Heart right ventricle (tissue), 16 donors: ENCODE results near the gene SS18. TPM values are rescaled to one million over a fixed set of nuclear protein-coding genes. Genes with fewer than 3 reads are reported as not detected.

Source experiments
- ATAC-seq, 8 donors: fragments of 200-7000 bp; cut with Tn5 transposase; one replicate each; pipeline ENCODE4 v1.9.1; 2020; ENCODE audit warnings: mild to moderate bottlenecking in 8 of 8, moderate library complexity in 8 of 8, moderate number of reproducible peaks in 1 of 8
- DNase-seq, 2 donors: peaks; one replicate each; pipeline ENCODE4 v3.0.0-alpha.2; 2020
- H3K27ac ChIP-seq, 10 donors: fragments of 200-600 bp; sonication (generic) in 2 of 10; one replicate each; pipeline versions ENCODE4 v1.5.0 to v1.8.0; 2020 to 2022; ENCODE audit warnings: mild to moderate bottlenecking in 3 of 10
- H3K27me3 ChIP-seq, 7 donors: fragments of 200-600 bp; one replicate each; pipeline ENCODE4 v1.8.0; 2021 to 2022; ENCODE audit warnings: mild to moderate bottlenecking in 2 of 7
- H3K36me3 ChIP-seq, 9 donors: fragments of 200-600 bp; sonication (generic) in 1 of 9; one replicate each; pipeline versions ENCODE4 v1.5.0 to v1.8.0; 2020 to 2022; ENCODE audit warnings: mild to moderate bottlenecking in 2 of 9
- H3K4me1 ChIP-seq, 9 donors: fragments of 200-600 bp; sonication (generic) in 1 of 9; one replicate each; pipeline versions ENCODE4 v1.5.0 to v1.8.0; 2020 to 2022; ENCODE audit warnings: mild to moderate bottlenecking in 4 of 9
- H3K4me3 ChIP-seq, 10 donors: fragments of 200-600 bp; sonication (generic) in 2 of 10; one replicate each; pipeline versions ENCODE4 v1.5.0 to v1.8.0; 2020 to 2022; ENCODE audit warnings: mild to moderate bottlenecking in 7 of 10, moderate library complexity in 2 of 10
- H3K9me3 ChIP-seq, 11 donors: fragments of 200-600 bp in 10 of 11; sonication (generic) in 2 of 11; one replicate each; pipeline versions ENCODE4 v1.5.0 to v1.8.0; 2013 to 2022; ENCODE audit warnings: mild to moderate bottlenecking in 2 of 11, control low read depth in 1 of 11, moderate library complexity in 1 of 11
- WGBS, 2 donors: extraction: QIAGEN DNeasy Blood & Tissue Kit; methylation state at CpG; one replicate each; pipeline ENCODE4 v1.1.7; 2013; ENCODE audit warnings: inconsistent platforms in 1 of 2; 5-methylcytosine and 5-hydroxymethylcytosine counted together
- intact Hi-C, 10 donors: fragments of 100-400 bp; cut with DNase I; formaldehyde crosslinking; loops; one replicate each; pipeline versions ENCODE4 v1.11.1 to v1.14.2; 2022
- polyA plus RNA-seq, 2 donors: library from polyadenylated mRNA; stranded (reverse); fragments of 200-250 nt; gene quantifications; one replicate each; pipeline ENCODE4 v1.2.3, GENCODE V29; 2013
- total RNA-seq, 10 donors: library from RNA; stranded (reverse); fragmentation: NEBNext Ultra II Directional in 3 of 10; extraction: Animal tissue kit (Norgen Biotek cat#: 25700) in 3 of 10; gene quantifications; one replicate each; pipeline versions ENCODE4 v1.2.1 to v1.2.4, GENCODE V29; 2021 to 2023
- TF ChIP-seq, protein P1 (sequence below), 9 donors: fragments of 200-600 bp; sonication (generic) in 2 of 9; IDR thresholded peaks; one replicate each; pipeline versions ENCODE4 v1.5.0 to v1.8.0; 2021 to 2022; ENCODE audit warnings: antibody characterized with exemption in 9 of 9, mild to moderate bottlenecking in 5 of 9, moderate library complexity in 1 of 9
- donor health status: Arrhythmogenic right ventricular cardiomyopathy.
- donor health status: ischemic (EF 13 %, LVEDD 7.1; RV severe dilation, severe dysfunction).
- donor health status: healthy with polysubstance abuse.
- donor health status: DM: no; HTN: yes; CAD: no.
- donor health status: DM: no; HTN: no; CAD: no.
- donor health status: ischemic (EF 25% LVEDD 6.9; RV normal size, moderate dysfunction).
- donor health status: ischemic (EF 25% LVEDD 5.7; RV mildly dilated, moderate dysfunction).
- donor health status: healthy.
- donor health status: DM: yes; HTN: yes; CAD: no.
- donor health status: Ischemic cardiomyopathy.
- donor health status: ischemic (EF 35%, LVEDD 5.7; RV mildly dilated, moderate dysfunction).
- donor health status: nonischemic (EF 11% LVEDD 7.7; RV severe dilation, severe dysfunction).
- donor health status: DM: yes; HTN: yes; CAD: no.
- donor health status: PGD.
- donor health status: ischemic (EF 29% LVEDD 5.4; RV normal size, mild dysfunction).
- donor health status: nonischemic (EF 23%, LVEDD 6.1; RV moderate dilation, normal function).

SS18 gene
- total and polyA plus RNA-seq, 12 donors, result 15.1 to 41.8 (median 33.9) TPM

DNA sequence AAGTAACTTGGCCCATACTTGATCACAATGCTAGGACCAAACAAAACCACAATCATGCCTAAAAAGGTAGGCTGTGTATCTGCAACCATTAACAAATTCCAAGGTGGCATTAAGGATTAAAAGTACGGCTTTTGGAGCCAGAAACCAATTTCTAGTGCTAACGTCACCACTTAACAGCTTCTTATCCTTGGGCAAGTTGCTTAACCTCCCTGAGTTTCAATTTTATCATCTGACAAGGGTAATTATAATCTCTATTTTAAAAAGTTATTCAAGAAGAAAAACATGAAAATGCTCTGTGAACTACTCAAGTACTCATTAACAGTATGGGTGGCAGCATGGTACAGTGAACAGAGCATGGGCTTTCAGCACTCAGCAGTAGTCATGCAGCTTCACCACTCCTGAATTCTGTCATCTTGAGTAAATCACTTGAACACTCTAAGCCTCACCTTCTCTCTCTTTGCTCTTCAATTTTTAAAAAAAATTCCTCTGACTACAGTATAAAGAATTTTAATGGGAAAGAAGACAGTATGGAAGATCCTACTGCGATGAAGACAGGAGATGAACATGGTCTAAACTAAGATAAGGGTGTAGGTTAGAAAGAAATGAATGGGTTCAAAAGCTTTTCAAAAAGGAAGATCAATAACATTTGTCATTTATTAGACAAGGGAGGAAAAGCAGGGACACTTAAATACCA is 69.2 kb downstream of the SS18 start:
- H3K36me3 ChIP-seq, result peaks cover 0 to 100% (median 53%) of the 10 kb centered on the region in 9 donors
- TF ChIP-seq, protein P1, sequence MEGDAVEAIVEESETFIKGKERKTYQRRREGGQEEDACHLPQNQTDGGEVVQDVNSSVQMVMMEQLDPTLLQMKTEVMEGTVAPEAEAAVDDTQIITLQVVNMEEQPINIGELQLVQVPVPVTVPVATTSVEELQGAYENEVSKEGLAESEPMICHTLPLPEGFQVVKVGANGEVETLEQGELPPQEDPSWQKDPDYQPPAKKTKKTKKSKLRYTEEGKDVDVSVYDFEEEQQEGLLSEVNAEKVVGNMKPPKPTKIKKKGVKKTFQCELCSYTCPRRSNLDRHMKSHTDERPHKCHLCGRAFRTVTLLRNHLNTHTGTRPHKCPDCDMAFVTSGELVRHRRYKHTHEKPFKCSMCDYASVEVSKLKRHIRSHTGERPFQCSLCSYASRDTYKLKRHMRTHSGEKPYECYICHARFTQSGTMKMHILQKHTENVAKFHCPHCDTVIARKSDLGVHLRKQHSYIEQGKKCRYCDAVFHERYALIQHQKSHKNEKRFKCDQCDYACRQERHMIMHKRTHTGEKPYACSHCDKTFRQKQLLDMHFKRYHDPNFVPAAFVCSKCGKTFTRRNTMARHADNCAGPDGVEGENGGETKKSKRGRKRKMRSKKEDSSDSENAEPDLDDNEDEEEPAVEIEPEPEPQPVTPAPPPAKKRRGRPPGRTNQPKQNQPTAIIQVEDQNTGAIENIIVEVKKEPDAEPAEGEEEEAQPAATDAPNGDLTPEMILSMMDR (IDR thresholded peaks at IDR 0.05), result no peak
- no peak overlapping the region for H3K27ac ChIP-seq
- DNase-seq (no peak), ATAC-seq (no peak)
- intact Hi-C loops, result no loop called here
- H3K27me3 ChIP-seq, result no peaks in the 10 kb centered on the region
- H3K4me3 ChIP-seq, result no peak overlapping the region
- peaks cover 0 to 7% (median 0%) of the 10 kb centered on the region in 11 donors for H3K9me3 ChIP-seq
- peaks cover 0 to 4% (median 0%) of the 10 kb centered on the region in 9 donors for H3K4me1 ChIP-seq
- WGBS, 2 donors, result 93 to 95% methylated on average over 3 of the region's 3 CpGs

DNA sequence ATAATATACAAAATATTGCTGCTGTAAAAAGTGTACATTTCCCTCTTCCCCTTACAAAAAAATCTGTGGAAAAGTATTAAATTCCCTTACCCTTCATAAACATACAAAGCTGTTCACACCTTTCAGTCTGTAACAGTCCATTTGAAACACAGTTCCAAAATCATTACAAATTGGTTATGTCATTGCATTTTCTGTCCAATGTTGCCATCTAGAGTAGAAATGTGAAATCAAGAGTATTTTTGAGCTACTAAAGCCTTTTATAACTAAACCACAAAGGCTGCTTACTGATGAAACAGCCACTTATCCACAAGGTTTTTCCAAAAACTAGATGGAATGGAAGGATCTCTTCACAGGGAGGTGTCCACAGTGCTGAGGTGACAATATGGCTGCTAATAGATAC is 72.5 kb downstream of the SS18 start:
- peaks cover 0 to 100% (median 37%) of the 10 kb centered on the region in 9 donors for H3K36me3 ChIP-seq

DNA sequence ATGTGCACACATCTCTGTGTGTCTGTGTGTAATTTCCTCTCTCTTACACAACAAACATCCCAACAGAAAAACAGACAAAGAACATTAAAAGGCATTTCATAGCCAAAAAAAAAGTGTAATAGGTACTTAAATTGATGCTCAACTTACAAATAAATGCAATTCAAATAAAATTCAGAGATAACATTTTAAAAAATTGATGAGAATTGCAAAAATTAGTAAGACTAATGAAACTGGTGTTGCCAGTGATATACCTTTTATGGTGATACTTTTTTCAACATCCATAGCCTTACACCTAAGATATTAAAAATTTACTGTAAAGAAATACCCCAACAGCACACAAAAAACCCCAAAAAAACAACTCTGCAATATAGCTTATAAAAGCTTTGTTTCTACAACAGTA is 76.0 kb downstream of the SS18 start:
- no peak overlapping the region for H3K4me3 ChIP-seq
- intact Hi-C loops, result no loop called here
- no peaks in the 10 kb centered on the region for H3K27me3 ChIP-seq
- ATAC-seq, result no peak
- no peak for DNase-seq
- H3K9me3 ChIP-seq, result no peaks in the 10 kb centered on the region
- TF ChIP-seq, protein P1 (IDR thresholded peaks at IDR 0.05), result no peak
- H3K36me3 ChIP-seq, result peaks cover 0 to 89% (median 32%) of the 10 kb centered on the region in 9 donors
- no peaks in the 10 kb centered on the region for H3K4me1 ChIP-seq
- no peak overlapping the region for H3K27ac ChIP-seq

More for the DNA sequence above, 72.5 kb downstream of the SS18 start:
- no peaks in the 10 kb centered on the region for H3K9me3 ChIP-seq
- no peak overlapping the region for H3K27ac ChIP-seq
- H3K4me1 ChIP-seq, result peaks cover 0 to 4% (median 0%) of the 10 kb centered on the region in 9 donors
- ATAC-seq (no peak), DNase-seq (no peak)
- intact Hi-C loops, result no loop called here
- TF ChIP-seq, protein P1 (IDR thresholded peaks at IDR 0.05), result peak in 1 of 9 donors; percentile 13
- no peak overlapping the region for H3K4me3 ChIP-seq
- no peaks in the 10 kb centered on the region for H3K27me3 ChIP-seq

DNA sequence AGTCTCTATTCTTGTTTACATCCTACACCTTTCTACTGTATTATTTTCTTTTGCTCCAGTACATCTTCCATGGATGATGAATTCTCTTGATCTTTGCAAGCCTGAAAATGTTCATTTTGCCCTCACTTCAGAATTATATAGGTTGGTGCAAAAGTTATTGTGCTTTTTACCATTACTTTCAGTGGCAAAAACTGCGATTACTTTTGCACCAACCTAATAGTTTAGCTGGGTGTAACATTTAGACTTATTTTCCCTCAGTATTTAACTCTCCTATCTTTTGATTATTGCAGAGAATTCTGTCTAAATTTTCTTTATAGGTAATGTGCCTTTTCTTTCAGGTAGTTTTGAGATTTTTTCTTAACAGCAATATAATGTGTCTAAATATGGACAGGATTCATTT is 81.8 kb downstream of the SS18 start:
- TF ChIP-seq, protein P1 (IDR thresholded peaks at IDR 0.05), result no peak
- H3K27ac ChIP-seq, result no peak overlapping the region
- WGBS, 2 donors, result 97 to 100% methylated on average over 1 of the region's 1 CpG
- H3K36me3 ChIP-seq, result peaks cover 0 to 31% (median 0%) of the 10 kb centered on the region in 9 donors
- no peaks in the 10 kb centered on the region for H3K4me1 ChIP-seq
- H3K4me3 ChIP-seq, result no peak overlapping the region
- no peaks in the 10 kb centered on the region for H3K9me3 ChIP-seq
- no peak for DNase-seq
- intact Hi-C loops, result no loop called here
- no peaks in the 10 kb centered on the region for H3K27me3 ChIP-seq
- no peak for ATAC-seq
